B cell (primary cell): ENCODE measurements around the gene RIOK1. TPM values are rescaled to one million over a fixed set of nuclear protein-coding genes. Genes with fewer than 3 reads are reported as not detected.

Experiments used
- ATAC-seq: fragments of 200-7000 bp; cut with Tn5 transposase; one replicate; pipeline ENCODE4 v1.10.0; 2021; ENCODE audit warnings: low read depth, mild to moderate bottlenecking, moderate number of reproducible peaks, moderate library complexity
- CTCF ChIA-PET: fragments of 350-600 bp; sonication (Branson Sonifier 250); formaldehyde crosslinking; loops from one replicate; lab custom pipeline; 2021; ENCODE audit warnings: antibody characterized with exemption, inconsistent platforms; lab: Charles Lee
- POLR2A ChIA-PET: fragments of 350-600 bp; sonication (Branson Sonifier 250); formaldehyde crosslinking; loops from one replicate; lab custom pipeline; 2021; ENCODE audit warnings: antibody characterized with exemption; lab: Charles Lee
- DNase-seq: peaks from one replicate; pipeline ENCODE4 v3.0.0; 2013
- H2AFZ ChIP-seq: 2 replicates; pipeline ENCODE4 v1.6.1; 2012; ENCODE audit warnings: mild to moderate bottlenecking, low read depth, low read length; ENCODE audit not compliant: insufficient read depth, poor library complexity, severe bottlenecking
- H3K27ac ChIP-seq, 2 donors: 1 replicate in 1 of 2; 2 replicates in 1 of 2; pipeline ENCODE4 v1.5.1; 2012 to 2013; ENCODE audit warnings: low read length in 2 of 2, mild to moderate bottlenecking in 2 of 2, moderate library complexity in 1 of 2
- H3K27me3 ChIP-seq, 4 experiments: fragments of 200-600 bp in 1 of 4; sonication (generic) in 1 of 4; replicated peaks in 1 of 4; 1 replicate in 2 of 4; 2 replicates in 2 of 4; pipeline versions ENCODE4 v1.6.1 to v1.7.0; 2013 to 2016; ENCODE audit warnings: low read length in 3 of 4, mild to moderate bottlenecking in 2 of 4, mixed read lengths in 1 of 4, moderate library complexity in 1 of 4; ENCODE audit not compliant: insufficient read depth in 4 of 4, control insufficient read depth in 3 of 4; ENCODE audit errors: control extremely low read depth in 1 of 4
- H3K36me3 ChIP-seq, 2 experiments: replicated peaks in 1 of 2; 1 replicate in 1 of 2; 2 replicates in 1 of 2; pipeline versions ENCODE4 v1.6.1 to v1.7.1; 2013; ENCODE audit warnings: low read length in 1 of 2; ENCODE audit not compliant: insufficient read depth in 2 of 2, control insufficient read depth in 1 of 2; ENCODE audit errors: control extremely low read depth in 1 of 2, extremely low read depth in 1 of 2
- H3K4me1 ChIP-seq, 2 donors: fragments of 200-600 bp in 1 of 2; sonication (generic) in 1 of 2; 1 replicate in 1 of 2; 2 replicates in 1 of 2; pipeline versions ENCODE4 v1.5.1 to v1.6.1; 2013 to 2017; ENCODE audit warnings: low read length in 2 of 2; ENCODE audit not compliant: control insufficient read depth in 2 of 2, insufficient read depth in 2 of 2
- H3K4me2 ChIP-seq: replicated peaks from 2 replicates; pipeline ENCODE3; 2012; ENCODE audit warnings: mild to moderate bottlenecking, low read depth, low read length; ENCODE audit not compliant: poor library complexity, severe bottlenecking
- H3K4me3 ChIP-seq, 5 experiments: fragments of 200-600 bp in 1 of 5; sonication (generic) in 1 of 5; 1 replicate in 3 of 5; 2 replicates in 2 of 5; pipeline versions ENCODE4 v1.5.1 to v1.7.0; 2011 to 2016; ENCODE audit warnings: low read length in 4 of 5, mild to moderate bottlenecking in 4 of 5, low read depth in 2 of 5, control low read depth in 1 of 5, moderate library complexity in 1 of 5; ENCODE audit not compliant: insufficient read depth in 1 of 5; ENCODE audit errors: control extremely low read depth in 1 of 5, extremely low read depth in 1 of 5
- H3K79me2 ChIP-seq: fragments of 200-600 bp; sonication (generic); one replicate; pipeline ENCODE4 v1.6.0; 2016; ENCODE audit warnings: low read length; ENCODE audit not compliant: control insufficient read depth, insufficient read depth
- H3K9ac ChIP-seq: fragments of 200-600 bp; sonication (generic); 2 replicates; pipeline ENCODE4 v1.6.1; 2017; ENCODE audit warnings: mild to moderate bottlenecking, low read length, moderate library complexity
- H3K9me3 ChIP-seq, 3 donors: one replicate each; pipeline versions ENCODE4 v1.6.1 to v1.7.1; 2013; ENCODE audit warnings: low read length in 2 of 3; ENCODE audit not compliant: control insufficient read depth in 2 of 3, insufficient read depth in 1 of 3; ENCODE audit errors: control extremely low read depth in 1 of 3
- H4K20me1 ChIP-seq: 2 replicates; pipeline ENCODE4 v1.6.0; 2012; ENCODE audit warnings: mild to moderate bottlenecking, low read length; ENCODE audit not compliant: insufficient read depth, control insufficient read depth, poor library complexity, severe bottlenecking
- H3K27ac Mint-ChIP-seq: one replicate; pipeline ENCODE4 v1.8.0; 2021; ENCODE audit warnings: mixed read lengths
- H3K27me3 Mint-ChIP-seq: one replicate; pipeline ENCODE4 v1.8.0; 2021; ENCODE audit warnings: mixed read lengths
- H3K4me1 Mint-ChIP-seq: one replicate; pipeline ENCODE4 v1.8.0; 2021; ENCODE audit warnings: mixed read lengths
- H3K4me3 Mint-ChIP-seq: one replicate; pipeline ENCODE4 v1.8.0; 2021; ENCODE audit warnings: mixed read lengths
- H3K9me3 Mint-ChIP-seq: one replicate; pipeline ENCODE4 v1.8.0; 2022; ENCODE audit warnings: mixed read lengths; ENCODE audit not compliant: insufficient read depth
- EZH2 ChIP-seq: IDR thresholded peaks from 2 replicates; pipeline ENCODE4 v1.6.1; 2012; ENCODE audit warnings: borderline replicate concordance, low read depth, mild to moderate bottlenecking, moderate library complexity, low read length; ENCODE audit not compliant: insufficient read depth, poor library complexity, severe bottlenecking
- WGBS: methylation state at CpG from one replicate; pipeline ENCODE4 v1.1.5; 2013; ENCODE audit warnings: missing lambda C conversion rate; ENCODE audit not compliant: insufficient coverage; 5-methylcytosine and 5-hydroxymethylcytosine counted together
- intact Hi-C: fragments of 100-400 bp; cut with micrococcal nuclease; formaldehyde crosslinking; loops from one replicate; pipeline ENCODE4 v1.10.0; 2022
- polyA plus RNA-seq: library from polyadenylated mRNA; depleted of rRNA; stranded (reverse); fragments of >200 nt; gene quantifications from 2 replicates; pipeline ENCODE4 v1.2.3, GENCODE V29; 2012
- total RNA-seq, 2 donors: library from RNA; stranded (reverse); fragments of 120-200 nt in 1 of 2; gene quantifications; 1 replicate in 1 of 2; 2 replicates in 1 of 2; pipeline versions ENCODE4 v1.2.3 to v1.2.4, GENCODE V29; 2013 to 2022
- TF ChIP-seq, protein P1 (sequence below): fragments of 200-600 bp; IDR thresholded peaks from one replicate; pipeline ENCODE4 v1.8.0; 2022; ENCODE audit warnings: antibody characterized with exemption, mild to moderate bottlenecking

RIOK1 gene
- total and polyA plus RNA-seq, 2 donors (not counting 1 experiment from before 2014, with no cell fraction given) = 13.9 to 25.9 TPM

DNA sequence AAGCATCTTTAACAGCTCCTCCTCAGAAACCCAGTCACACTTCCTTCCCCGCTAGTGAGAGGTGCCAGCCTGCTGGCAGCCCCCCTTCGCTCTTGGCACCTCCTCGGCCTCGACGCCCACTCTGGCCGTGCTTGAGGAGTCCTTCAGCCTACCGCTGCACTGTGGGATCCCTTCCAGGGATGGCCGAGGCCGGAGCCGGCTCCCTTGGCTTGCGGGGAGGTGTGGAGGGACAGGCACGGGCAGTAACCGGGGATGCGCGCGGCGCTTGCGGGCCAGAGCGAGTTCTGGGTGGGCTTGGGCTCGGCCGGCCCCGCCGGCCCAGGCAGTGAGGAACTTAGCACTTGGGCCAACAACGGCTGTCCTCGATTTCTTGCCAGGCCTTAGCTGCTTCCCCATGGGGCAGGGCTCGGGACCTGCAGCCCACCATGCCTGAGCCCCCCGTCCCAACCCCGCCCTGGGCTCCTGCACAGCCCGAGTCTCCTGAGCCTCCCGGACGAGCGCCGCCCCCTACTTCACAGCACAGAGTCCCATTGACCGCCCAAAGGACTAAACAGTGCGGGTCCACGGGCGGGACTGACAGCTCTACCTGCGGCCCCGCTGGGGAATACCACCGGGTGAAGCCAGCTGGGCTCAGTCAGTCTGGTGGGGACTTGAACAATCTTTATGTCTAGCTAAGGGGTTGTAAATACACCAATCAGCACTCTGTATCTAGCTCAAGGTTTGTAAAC, 51.6 kb downstream of the RIOK1 start:
- TF ChIP-seq, protein P1, sequence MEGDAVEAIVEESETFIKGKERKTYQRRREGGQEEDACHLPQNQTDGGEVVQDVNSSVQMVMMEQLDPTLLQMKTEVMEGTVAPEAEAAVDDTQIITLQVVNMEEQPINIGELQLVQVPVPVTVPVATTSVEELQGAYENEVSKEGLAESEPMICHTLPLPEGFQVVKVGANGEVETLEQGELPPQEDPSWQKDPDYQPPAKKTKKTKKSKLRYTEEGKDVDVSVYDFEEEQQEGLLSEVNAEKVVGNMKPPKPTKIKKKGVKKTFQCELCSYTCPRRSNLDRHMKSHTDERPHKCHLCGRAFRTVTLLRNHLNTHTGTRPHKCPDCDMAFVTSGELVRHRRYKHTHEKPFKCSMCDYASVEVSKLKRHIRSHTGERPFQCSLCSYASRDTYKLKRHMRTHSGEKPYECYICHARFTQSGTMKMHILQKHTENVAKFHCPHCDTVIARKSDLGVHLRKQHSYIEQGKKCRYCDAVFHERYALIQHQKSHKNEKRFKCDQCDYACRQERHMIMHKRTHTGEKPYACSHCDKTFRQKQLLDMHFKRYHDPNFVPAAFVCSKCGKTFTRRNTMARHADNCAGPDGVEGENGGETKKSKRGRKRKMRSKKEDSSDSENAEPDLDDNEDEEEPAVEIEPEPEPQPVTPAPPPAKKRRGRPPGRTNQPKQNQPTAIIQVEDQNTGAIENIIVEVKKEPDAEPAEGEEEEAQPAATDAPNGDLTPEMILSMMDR = no peak
- no peak for TF ChIP-seq EZH2
- no peak for ATAC-seq
- Histone ChIP-seq H3K36me3 (no peaks in the 10 kb centered on the region), H3K4me1 (peaks cover 18 to 36% of the 10 kb centered on the region in 2 donors), H3K9me3 (peaks cover 0 to 12% (median 0%) of the 10 kb centered on the region in 3 donors), H3K27ac (no peak overlapping the region), H4K20me1 (no peaks in the 10 kb centered on the region), H3K4me3 (no peak overlapping the region), H3K27me3 (no peaks in the 10 kb centered on the region), H3K4me2 (no peak overlapping the region), H3K9ac (no peak overlapping the region), H3K79me2 (no peaks in the 10 kb centered on the region), H2AFZ (no peak overlapping the region)
- Mint-ChIP-seq H3K4me1 (peaks cover 18% of the 10 kb centered on the region), H3K4me3 (no peak overlapping the region), H3K27me3 (peaks cover 11% of the 10 kb centered on the region), H3K27ac (no peak overlapping the region), H3K9me3 (no peaks in the 10 kb centered on the region)
- CTCF ChIA-PET = interaction anchor here (0.8 kb wide), 1 partner anchor 15 kb away, joined by 3 read pairs; no protein-coding TSS in a partner anchor
- WGBS = 94% methylated on average over 28 of the region's 40 CpGs
- intact Hi-C loops = no loop called here
- POLR2A ChIA-PET = no interaction called here
- DNase-seq = no peak

DNA sequence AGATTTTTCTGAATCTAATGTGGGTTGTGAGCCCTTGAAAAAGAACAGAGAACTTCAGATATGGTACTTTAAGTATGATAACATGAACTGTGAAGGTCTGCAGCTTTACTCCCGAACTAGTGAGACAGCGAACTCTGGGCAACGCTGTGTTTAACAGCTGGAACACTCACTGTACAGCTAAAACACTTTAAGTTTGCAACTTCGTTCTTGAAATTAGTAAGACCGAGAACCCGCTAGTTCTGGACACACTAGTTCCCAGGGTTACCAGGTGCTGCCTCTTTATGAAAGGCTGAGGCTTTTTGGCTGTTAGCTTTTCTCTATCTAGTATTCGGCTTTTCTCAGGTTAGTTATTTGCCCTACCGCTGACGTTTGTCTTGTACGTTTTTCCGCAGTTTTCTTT, 52.9 kb downstream of the RIOK1 start:
- Histone ChIP-seq H3K4me2 (no peak overlapping the region), H3K27ac (no peak overlapping the region), H4K20me1 (no peaks in the 10 kb centered on the region), H3K4me1 (peaks cover 18 to 30% of the 10 kb centered on the region in 2 donors), H2AFZ (no peak overlapping the region), H3K79me2 (no peaks in the 10 kb centered on the region), H3K27me3 (no peaks in the 10 kb centered on the region), H3K36me3 (no peaks in the 10 kb centered on the region), H3K9me3 (peaks cover 0 to 11% (median 0%) of the 10 kb centered on the region in 3 donors), H3K9ac (no peak overlapping the region), H3K4me3 (no peak overlapping the region)
- ChIA-PET POLR2A (no interaction called here), CTCF (no interaction called here)
- no peak overlapping the region for H3K27ac Mint-ChIP-seq
- DNase-seq (no peak), ATAC-seq (no peak)
- 89% methylated on average over 10 of the region's 11 CpGs for WGBS
- H3K4me1 Mint-ChIP-seq = peaks cover 18% of the 10 kb centered on the region
- no peaks in the 10 kb centered on the region for H3K9me3 Mint-ChIP-seq
- intact Hi-C loops = no loop called here
- peaks cover 15% of the 10 kb centered on the region for H3K27me3 Mint-ChIP-seq
- no peak overlapping the region for H3K4me3 Mint-ChIP-seq
- TF ChIP-seq, protein P1 = no peak
- no peak for TF ChIP-seq EZH2
